GM23338 (cell line): ENCODE results near the gene ATP7A.

ENCODE experiments used
- EZH2 ChIP-seq: fragments of 200-600 bp; sonication (generic); IDR thresholded peaks from one replicate; pipeline ENCODE4 v1.8.0; 2017; ENCODE audit warnings: antibody characterized with exemption, mild to moderate bottlenecking, low read depth; ENCODE audit not compliant: unreplicated experiment
- TF ChIP-seq, protein P1 (sequence below), 2 experiments: fragments of 200-600 bp in 1 of 2; sonication (generic) in 1 of 2; conservative IDR thresholded peaks; 2 replicates each; pipeline versions ENCODE4 v1.5.1 to v1.6.1; 2016 to 2017; ENCODE audit warnings: antibody characterized with exemption in 2 of 2, low read depth in 2 of 2, mild to moderate bottlenecking in 2 of 2, moderate library complexity in 1 of 2

DNA sequence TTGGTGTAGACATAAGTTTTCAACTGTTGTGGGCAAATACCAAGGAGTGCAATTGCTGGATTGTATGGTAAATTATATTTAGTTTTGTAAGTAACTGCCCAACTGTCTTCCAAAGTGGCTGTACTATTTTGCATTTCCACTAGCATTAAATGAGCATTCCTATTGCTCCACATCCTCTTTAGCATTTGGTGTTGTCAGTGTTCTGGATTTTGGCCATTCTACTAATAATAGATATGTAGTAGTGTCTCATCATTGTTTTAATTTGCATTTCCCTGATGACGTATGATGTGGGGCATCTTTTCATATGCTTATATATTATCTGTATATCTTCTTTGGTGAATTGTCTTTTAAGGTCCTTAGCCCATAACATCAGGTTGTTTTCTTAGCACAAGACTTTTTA, 41.7 kb downstream of the ATP7A start:
- no peak for TF ChIP-seq EZH2
- TF ChIP-seq, protein P1, sequence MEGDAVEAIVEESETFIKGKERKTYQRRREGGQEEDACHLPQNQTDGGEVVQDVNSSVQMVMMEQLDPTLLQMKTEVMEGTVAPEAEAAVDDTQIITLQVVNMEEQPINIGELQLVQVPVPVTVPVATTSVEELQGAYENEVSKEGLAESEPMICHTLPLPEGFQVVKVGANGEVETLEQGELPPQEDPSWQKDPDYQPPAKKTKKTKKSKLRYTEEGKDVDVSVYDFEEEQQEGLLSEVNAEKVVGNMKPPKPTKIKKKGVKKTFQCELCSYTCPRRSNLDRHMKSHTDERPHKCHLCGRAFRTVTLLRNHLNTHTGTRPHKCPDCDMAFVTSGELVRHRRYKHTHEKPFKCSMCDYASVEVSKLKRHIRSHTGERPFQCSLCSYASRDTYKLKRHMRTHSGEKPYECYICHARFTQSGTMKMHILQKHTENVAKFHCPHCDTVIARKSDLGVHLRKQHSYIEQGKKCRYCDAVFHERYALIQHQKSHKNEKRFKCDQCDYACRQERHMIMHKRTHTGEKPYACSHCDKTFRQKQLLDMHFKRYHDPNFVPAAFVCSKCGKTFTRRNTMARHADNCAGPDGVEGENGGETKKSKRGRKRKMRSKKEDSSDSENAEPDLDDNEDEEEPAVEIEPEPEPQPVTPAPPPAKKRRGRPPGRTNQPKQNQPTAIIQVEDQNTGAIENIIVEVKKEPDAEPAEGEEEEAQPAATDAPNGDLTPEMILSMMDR (conservative IDR thresholded peaks at IDR 0.05; ENCODE audit: low read depth in 2 of 2): no peak
